Activated naive CD4-positive, alpha-beta T cell treated with anti-CD3 and anti-CD28 coated beads for 36 hours (primary cell): ENCODE data around the gene LCE1E. TPM values are rescaled to one million over a fixed set of nuclear protein-coding genes. Genes with fewer than 3 reads are reported as not detected.

Source experiments
- CTCF ChIA-PET: fragments of 350-600 bp; sonication (Branson Sonifier 250); formaldehyde crosslinking; loops from one replicate; lab custom pipeline; 2021; ENCODE audit warnings: antibody characterized with exemption; lab: Charles Lee
- DNase-seq: peaks from one replicate; pipeline ENCODE4 v3.0.0-alpha.2; 2020
- H3K27ac Mint-ChIP-seq: one replicate; pipeline ENCODE4 v1.8.0; 2021; ENCODE audit warnings: mild to moderate bottlenecking, mixed read lengths
- H3K27me3 Mint-ChIP-seq: one replicate; pipeline ENCODE4 v1.8.0; 2021; ENCODE audit warnings: low read depth, mixed read lengths
- H3K36me3 Mint-ChIP-seq: one replicate; pipeline ENCODE4 v1.8.0; 2021; ENCODE audit warnings: low read depth, mixed read lengths
- H3K4me1 Mint-ChIP-seq: one replicate; pipeline ENCODE4 v1.8.0; 2021; ENCODE audit warnings: low read depth, mixed read lengths
- H3K4me3 Mint-ChIP-seq: one replicate; pipeline ENCODE4 v1.8.0; 2021; ENCODE audit warnings: mild to moderate bottlenecking, moderate library complexity, mixed read lengths
- H3K9me3 Mint-ChIP-seq: one replicate; pipeline ENCODE4 v1.8.0; 2021; ENCODE audit warnings: mixed read lengths
- intact Hi-C: fragments of 100-400 bp; cut with micrococcal nuclease; formaldehyde crosslinking; loops from one replicate; pipeline ENCODE4 v1.15.1; 2023
- total RNA-seq, 2 experiments: library from RNA; stranded (reverse); gene quantifications; one replicate each; pipeline ENCODE4 v1.2.3, GENCODE V29; 2021

The LCE1E gene
- total RNA-seq, 2 experiments from 2014 or later: not detected

GRCh38 chr1:152806576-152806975 lies 20.5 kb downstream of the LCE1E start, which contains the start of gene LCE1C:
LCE1C (minus strand) TSS chr1:152806651; CDS start chr1:152805478, 1,173 bp downstream.
- H3K4me3 Mint-ChIP-seq: no peak within 1 kb of the TSS
- CTCF ChIA-PET: no interaction called here
- no peaks in the 10 kb centered on the region for H3K9me3 Mint-ChIP-seq
- no peaks in the 10 kb centered on the region for H3K4me1 Mint-ChIP-seq
- H3K27me3 Mint-ChIP-seq: peaks cover 11% of the 10 kb centered on the region
- no peak within 1 kb of the TSS for H3K27ac Mint-ChIP-seq
- intact Hi-C loops: no loop called here
- H3K36me3 Mint-ChIP-seq: no peaks in the 10 kb centered on the region
- no peak for DNase-seq

- Mint-ChIP-seq H3K4me1 (no peaks in the 10 kb centered on the region), H3K27me3 (peaks cover 8% of the 10 kb centered on the region), H3K27ac (no peak overlapping the region), H3K4me3 (no peak overlapping the region), H3K9me3 (no peaks in the 10 kb centered on the region), H3K36me3 (no peaks in the 10 kb centered on the region)
- DNase-seq: no peak
- CTCF ChIA-PET: no interaction called here
- intact Hi-C loops: no loop called here
These were observed 25.0 kb downstream of the LCE1E start for GRCh38 chr1:152811050-152811449.

DNA sequence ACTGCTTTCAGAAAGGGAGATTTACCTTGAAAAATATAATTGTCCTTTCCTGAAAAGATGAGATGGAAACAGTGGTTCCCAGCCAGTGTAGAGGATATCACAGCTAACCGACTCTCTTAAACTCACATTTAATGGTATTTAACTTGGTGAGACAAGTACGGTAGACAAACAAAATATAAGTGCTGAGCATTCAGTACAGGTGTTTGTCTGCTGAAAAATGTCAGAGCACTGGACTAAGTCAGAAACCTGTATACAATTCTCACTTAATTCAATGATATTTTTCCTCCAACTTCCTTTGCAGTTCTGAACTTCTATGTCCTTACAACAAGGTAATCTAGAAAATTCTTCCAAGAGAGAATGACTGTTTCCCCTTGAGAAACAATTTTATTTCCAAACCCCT lies 25.6 kb downstream of the LCE1E start, which contains the start of gene LCE1B:
LCE1B (plus strand) TSS at position 301 of the 400 bp plus-strand sequence. CDS start 476 bp downstream, outside the sequence.
- Mint-ChIP-seq H3K9me3 (no peaks in the 10 kb centered on the region), H3K4me1 (no peaks in the 10 kb centered on the region), H3K27me3 (peaks cover 7% of the 10 kb centered on the region), H3K4me3 (no peak within 1 kb of the TSS), H3K27ac (no peak within 1 kb of the TSS), H3K36me3 (no peaks in the 10 kb centered on the region)
- no peak for DNase-seq
- CTCF ChIA-PET: no interaction called here
- intact Hi-C loops: no loop called here

GRCh38 chr1:152817309-152817708 lies 31.3 kb downstream of the LCE1E start:
- no peaks in the 10 kb centered on the region for H3K36me3 Mint-ChIP-seq
- CTCF ChIA-PET: no interaction called here

DNA sequence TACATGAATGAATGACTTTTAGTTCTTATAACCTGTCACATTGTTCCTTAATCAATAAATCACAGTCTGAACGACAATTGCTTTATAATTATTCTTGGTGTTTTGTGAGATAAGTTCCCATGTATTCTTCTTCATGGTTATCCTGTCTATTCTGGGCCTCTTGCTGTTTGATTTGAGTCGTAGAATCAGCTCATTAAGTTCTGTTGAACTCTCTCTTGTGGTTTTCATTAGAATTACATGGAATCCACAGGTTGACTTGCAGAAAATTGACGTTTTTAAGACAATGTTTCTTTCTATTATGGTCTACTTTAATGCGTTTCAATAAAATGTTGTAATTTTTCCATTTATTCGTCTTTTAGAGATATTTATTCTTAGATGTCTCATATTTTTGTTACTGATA lies 37.2 kb downstream of the LCE1E start:
- DNase-seq: no peak
- intact Hi-C loops: no loop called here

More at GRCh38 chr1:152817309-152817708, 31.3 kb downstream of the LCE1E start:
- no peak for DNase-seq
- Mint-ChIP-seq H3K4me3 (no peak overlapping the region), H3K27ac (no peak overlapping the region), H3K4me1 (no peaks in the 10 kb centered on the region), H3K27me3 (peaks cover 7% of the 10 kb centered on the region), H3K9me3 (no peaks in the 10 kb centered on the region)
- intact Hi-C loops: no loop called here

GRCh38 chr1:152824964-152825363 lies 38.9 kb downstream of the LCE1E start:
- CTCF ChIA-PET: no interaction called here
- peaks cover 14% of the 10 kb centered on the region for H3K27me3 Mint-ChIP-seq
- H3K27ac Mint-ChIP-seq: no peak overlapping the region
- no peak for DNase-seq
- no peak overlapping the region for H3K4me3 Mint-ChIP-seq
- H3K36me3 Mint-ChIP-seq: no peaks in the 10 kb centered on the region
- intact Hi-C loops: no loop called here
- H3K4me1 Mint-ChIP-seq: no peaks in the 10 kb centered on the region
- H3K9me3 Mint-ChIP-seq: no peaks in the 10 kb centered on the region

More for the DNA sequence above, 37.2 kb downstream of the LCE1E start:
- Mint-ChIP-seq H3K4me3 (no peak overlapping the region), H3K27ac (no peak overlapping the region), H3K27me3 (peaks cover 11% of the 10 kb centered on the region), H3K4me1 (no peaks in the 10 kb centered on the region), H3K9me3 (no peaks in the 10 kb centered on the region), H3K36me3 (no peaks in the 10 kb centered on the region)
- CTCF ChIA-PET: no interaction called here

DNA sequence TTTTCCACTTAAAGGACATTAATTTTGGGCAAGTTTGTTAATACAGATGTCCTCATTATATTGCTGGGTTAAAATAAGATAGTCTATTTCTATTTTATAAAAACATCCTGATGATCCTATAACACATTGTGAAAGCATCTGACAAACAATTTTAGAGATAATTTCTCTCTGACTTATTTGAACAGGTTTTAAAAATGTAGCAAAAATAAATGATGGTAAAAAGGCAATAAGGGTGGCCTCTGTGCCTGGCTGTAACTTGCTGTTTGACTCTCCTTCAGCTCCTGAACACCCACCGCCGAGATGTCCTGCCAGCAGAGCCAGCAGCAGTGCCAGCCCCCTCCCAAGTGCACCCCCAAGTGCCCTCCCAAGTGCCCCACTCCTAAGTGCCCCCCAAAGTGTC lies 41.1 kb downstream of the LCE1E start, which contains the start of gene LCE1A:
LCE1A (plus strand) TSS at position 301 of the 400 bp plus-strand sequence; CDS start at position 301, 0 bp downstream.
- Mint-ChIP-seq H3K36me3 (no peaks in the 10 kb centered on the region), H3K9me3 (no peaks in the 10 kb centered on the region), H3K4me3 (no peak within 1 kb of the TSS), H3K27me3 (peaks cover 14% of the 10 kb centered on the region), H3K4me1 (no peaks in the 10 kb centered on the region), H3K27ac (no peak within 1 kb of the TSS)
- intact Hi-C loops: no loop called here
- CTCF ChIA-PET: no interaction called here
- DNase-seq: no peak

DNA sequence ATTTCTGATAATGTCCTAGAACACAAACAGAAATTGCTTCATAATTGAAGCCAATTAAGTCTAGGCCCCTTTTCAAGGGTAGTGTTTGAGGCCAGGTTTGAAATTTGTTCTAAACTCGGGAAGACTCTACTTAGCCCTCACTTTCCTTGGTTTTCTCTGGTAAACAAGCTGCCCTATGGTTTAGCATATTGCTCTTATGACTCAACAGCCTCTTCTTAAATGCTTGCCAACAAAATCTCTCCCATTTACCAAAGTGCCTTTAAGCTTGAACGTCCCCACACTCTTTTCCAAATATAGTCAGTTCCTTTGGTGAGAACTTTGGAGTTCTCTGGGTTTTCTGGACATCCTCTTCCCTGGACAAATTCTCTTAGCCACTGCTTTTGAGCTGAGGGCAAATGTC lies 50.8 kb downstream of the LCE1E start:
- no peak overlapping the region for H3K4me3 Mint-ChIP-seq
- no peaks in the 10 kb centered on the region for H3K36me3 Mint-ChIP-seq
- DNase-seq: no peak

More for the DNA sequence above, 50.8 kb downstream of the LCE1E start:
- intact Hi-C loops: no loop called here
- H3K27ac Mint-ChIP-seq: no peak overlapping the region
- H3K4me1 Mint-ChIP-seq: no peaks in the 10 kb centered on the region
- CTCF ChIA-PET: no interaction called here
- no peaks in the 10 kb centered on the region for H3K9me3 Mint-ChIP-seq
- peaks cover 6% of the 10 kb centered on the region for H3K27me3 Mint-ChIP-seq

Other genes with a start within 250 kb of the LCE1E start
- not detected for gene LCE3E, start 219.5 kb upstream of the LCE1E start, total RNA-seq
- not detected for gene LCE3D, start 205.7 kb upstream of the LCE1E start, total RNA-seq
- not detected for gene LCE3C, start 186.0 kb upstream of the LCE1E start, total RNA-seq
- not detected for gene LCE3B, start 172.4 kb upstream of the LCE1E start, total RNA-seq
- gene LCE3A, start 163.2 kb upstream of the LCE1E start, total RNA-seq: not detected
- gene LCE2D, start 122.9 kb upstream of the LCE1E start, total RNA-seq: not detected
- not detected for gene LCE2C, start 111.0 kb upstream of the LCE1E start, total RNA-seq
- not detected for gene LCE2B, start 100.1 kb upstream of the LCE1E start, total RNA-seq
- not detected for gene LCE2A, start 87.9 kb upstream of the LCE1E start, total RNA-seq
- not detected for gene LCE4A, start 78.1 kb upstream of the LCE1E start, total RNA-seq
- not detected for gene KPRP, start 28.2 kb upstream of the LCE1E start, total RNA-seq
- not detected for gene LCE1F, start 11.1 kb upstream of the LCE1E start, total RNA-seq
- not detected for gene LCE1D, start 10.5 kb downstream of the LCE1E start, total RNA-seq
- gene LCE1C, start 20.4 kb downstream of the LCE1E start, total RNA-seq: not detected
- gene LCE1B, start 25.7 kb downstream of the LCE1E start, total RNA-seq: not detected
- gene LCE1A, start 41.2 kb downstream of the LCE1E start, total RNA-seq: not detected
- gene LCE6A, start 56.6 kb downstream of the LCE1E start, total RNA-seq: not detected
- gene LCE7A, start 73.7 kb downstream of the LCE1E start, total RNA-seq: not detected
- gene SMCP, start 92.1 kb downstream of the LCE1E start, total RNA-seq: not detected
- gene IVL, start 122.3 kb downstream of the LCE1E start, total RNA-seq: not detected
- gene SPRR5, start 160.9 kb downstream of the LCE1E start, total RNA-seq: not detected
- not detected for gene SPRR4, start 184.4 kb downstream of the LCE1E start, total RNA-seq
- not detected for gene SPRR1A, start 197.8 kb downstream of the LCE1E start, total RNA-seq
- not detected for gene SPRR3, start 215.5 kb downstream of the LCE1E start, total RNA-seq
- not detected for gene SPRR1B, start 244.9 kb downstream of the LCE1E start, total RNA-seq